ENCODE data around the gene HLA-DQB2.

DNA sequence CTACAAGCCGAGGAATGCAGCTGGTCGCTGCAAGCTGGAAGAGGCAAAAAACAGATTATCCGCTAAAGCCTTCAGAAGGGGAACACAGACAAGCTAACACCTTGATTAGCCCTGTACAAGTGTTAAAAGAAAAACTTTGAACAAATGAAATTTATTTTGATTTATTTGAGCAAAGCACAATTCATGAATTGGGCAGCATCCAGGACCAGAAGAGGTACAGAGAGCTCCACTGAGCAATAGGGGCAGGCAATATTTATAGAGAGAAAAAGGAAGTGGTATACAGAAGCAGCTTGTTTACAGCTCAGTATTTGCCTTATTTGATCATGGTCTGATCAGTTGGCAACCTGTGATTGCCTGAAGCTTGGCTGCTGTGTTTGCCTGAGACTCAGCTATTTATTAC lies 35.8 kb upstream of the HLA-DQB2 start:
- TF ChIP-seq, protein P1, sequence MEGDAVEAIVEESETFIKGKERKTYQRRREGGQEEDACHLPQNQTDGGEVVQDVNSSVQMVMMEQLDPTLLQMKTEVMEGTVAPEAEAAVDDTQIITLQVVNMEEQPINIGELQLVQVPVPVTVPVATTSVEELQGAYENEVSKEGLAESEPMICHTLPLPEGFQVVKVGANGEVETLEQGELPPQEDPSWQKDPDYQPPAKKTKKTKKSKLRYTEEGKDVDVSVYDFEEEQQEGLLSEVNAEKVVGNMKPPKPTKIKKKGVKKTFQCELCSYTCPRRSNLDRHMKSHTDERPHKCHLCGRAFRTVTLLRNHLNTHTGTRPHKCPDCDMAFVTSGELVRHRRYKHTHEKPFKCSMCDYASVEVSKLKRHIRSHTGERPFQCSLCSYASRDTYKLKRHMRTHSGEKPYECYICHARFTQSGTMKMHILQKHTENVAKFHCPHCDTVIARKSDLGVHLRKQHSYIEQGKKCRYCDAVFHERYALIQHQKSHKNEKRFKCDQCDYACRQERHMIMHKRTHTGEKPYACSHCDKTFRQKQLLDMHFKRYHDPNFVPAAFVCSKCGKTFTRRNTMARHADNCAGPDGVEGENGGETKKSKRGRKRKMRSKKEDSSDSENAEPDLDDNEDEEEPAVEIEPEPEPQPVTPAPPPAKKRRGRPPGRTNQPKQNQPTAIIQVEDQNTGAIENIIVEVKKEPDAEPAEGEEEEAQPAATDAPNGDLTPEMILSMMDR (IDR thresholded peaks at IDR 0.05), result no peak
- no peak for TF ChIP-seq POLR2A (IDR thresholded peaks at IDR 0.05)

Measured in uterus (tissue), 2 donors.